MM.1S (cell line): Measurements from ENCODE around the gene GSTP1.

Source experiments
- EZH2 ChIP-seq: fragments of 300-600 bp; sonication (generic); optimal IDR thresholded peaks from 2 replicates; pipeline ENCODE3; 2017; ENCODE audit warnings: low read depth, mild to moderate bottlenecking, antibody characterized with exemption, low read length, mixed read lengths
- EZH2phosphoT487 ChIP-seq: fragments of 300-600 bp; sonication (generic); IDR thresholded peaks from 2 replicates; pipeline ENCODE4 v1.6.1; 2018; ENCODE audit warnings: antibody characterized with exemption, low read length
- TF ChIP-seq, protein P1 (sequence below): fragments of 300-600 bp; sonication (generic); IDR thresholded peaks from 2 replicates; pipeline ENCODE4 v1.5.1; 2016; ENCODE audit warnings: antibody characterized with exemption, low read length, mixed read lengths

DNA sequence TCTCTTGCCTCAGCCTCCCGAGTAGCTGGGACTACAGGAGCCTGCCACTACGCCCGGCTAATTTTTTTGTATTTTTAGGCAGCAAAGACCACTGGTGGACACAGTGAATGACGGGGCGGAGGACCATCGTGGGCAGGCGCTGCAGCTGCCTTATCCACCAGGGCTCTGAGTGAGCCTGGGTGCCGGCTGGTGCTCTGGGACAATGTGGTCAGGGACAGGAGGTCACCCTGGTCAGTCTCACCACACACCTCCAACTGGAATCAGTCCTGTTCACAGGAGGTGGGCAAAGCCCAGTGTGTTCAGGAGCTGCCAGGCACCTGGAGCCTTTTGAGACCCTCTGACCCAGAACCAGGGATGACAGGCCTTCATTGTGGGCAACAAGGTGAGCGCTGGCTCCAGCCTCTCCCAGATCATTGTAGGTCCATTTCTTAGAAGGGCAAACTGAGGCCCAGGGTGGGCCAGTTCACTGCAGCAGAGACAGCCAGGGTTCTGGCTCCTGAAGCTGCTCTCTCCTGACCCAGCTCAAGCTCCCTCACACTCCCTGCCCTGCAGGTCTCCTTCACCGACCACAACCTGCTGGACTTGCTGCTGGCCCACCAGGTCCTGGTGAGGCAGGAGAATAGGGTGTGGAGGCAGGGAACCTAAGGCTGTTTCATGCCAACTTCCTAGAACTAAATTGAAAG is 44.6 kb upstream of the GSTP1 start:
- TF ChIP-seq, protein P1, sequence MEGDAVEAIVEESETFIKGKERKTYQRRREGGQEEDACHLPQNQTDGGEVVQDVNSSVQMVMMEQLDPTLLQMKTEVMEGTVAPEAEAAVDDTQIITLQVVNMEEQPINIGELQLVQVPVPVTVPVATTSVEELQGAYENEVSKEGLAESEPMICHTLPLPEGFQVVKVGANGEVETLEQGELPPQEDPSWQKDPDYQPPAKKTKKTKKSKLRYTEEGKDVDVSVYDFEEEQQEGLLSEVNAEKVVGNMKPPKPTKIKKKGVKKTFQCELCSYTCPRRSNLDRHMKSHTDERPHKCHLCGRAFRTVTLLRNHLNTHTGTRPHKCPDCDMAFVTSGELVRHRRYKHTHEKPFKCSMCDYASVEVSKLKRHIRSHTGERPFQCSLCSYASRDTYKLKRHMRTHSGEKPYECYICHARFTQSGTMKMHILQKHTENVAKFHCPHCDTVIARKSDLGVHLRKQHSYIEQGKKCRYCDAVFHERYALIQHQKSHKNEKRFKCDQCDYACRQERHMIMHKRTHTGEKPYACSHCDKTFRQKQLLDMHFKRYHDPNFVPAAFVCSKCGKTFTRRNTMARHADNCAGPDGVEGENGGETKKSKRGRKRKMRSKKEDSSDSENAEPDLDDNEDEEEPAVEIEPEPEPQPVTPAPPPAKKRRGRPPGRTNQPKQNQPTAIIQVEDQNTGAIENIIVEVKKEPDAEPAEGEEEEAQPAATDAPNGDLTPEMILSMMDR = no peak
- TF ChIP-seq EZH2phosphoT487 (no peak), EZH2 (no peak)
